ENCODE results near the gene MAP3K5. TPM values are rescaled to one million over a fixed set of nuclear protein-coding genes. Genes with fewer than 3 reads are reported as not detected.

MAP3K5 gene
- total and polyA plus RNA-seq, 2 donors (not counting 3 experiments of a cell fraction or from before 2014, with no cell fraction given), result 1.5 to 7.0 TPM

- intact Hi-C loops (cut with micrococcal nuclease), result no loop called here
- no peak overlapping the region for H2AFZ ChIP-seq (ENCODE audit: low read depth, low read length)
- peaks cover 2% of the 10 kb centered on the region for H3K79me2 ChIP-seq (ENCODE audit: control insufficient read depth, insufficient read depth, low read length)
- no peaks in the 10 kb centered on the region for H3K36me3 ChIP-seq (ENCODE audit: control insufficient read depth in 2 of 2, extremely low read depth in 1 of 2, insufficient read depth in 2 of 2, low read length in 2 of 2)
- dilution Hi-C loops (cut with MboI; ENCODE audit: extremely low pct_ligation_motif_present, low sequenced_read_pairs), result no loop called here
- no peaks in the 10 kb centered on the region for H4K20me1 ChIP-seq (replicated peaks; ENCODE audit: control insufficient read depth, extremely low read depth, insufficient read depth, low read length)
- DNase-seq (ENCODE audit: low read depth, low spot score) (no peak), FAIRE-seq (no peak)
- no peak overlapping the region for H3K9ac ChIP-seq (replicated peaks; ENCODE audit: extremely low read depth, insufficient read depth, low read length)
- no peaks in the 10 kb centered on the region for H3K9me3 ChIP-seq (replicated peaks; ENCODE audit: control insufficient read depth, insufficient read depth, low read length)
- no TSS peak for BruUV-seq (replicated peaks)
- no peak overlapping the region for H3K27ac ChIP-seq (ENCODE audit: insufficient read depth, low read depth, low read length)
- H3K27me3 ChIP-seq (ENCODE audit: control insufficient read depth in 2 of 2, insufficient read depth in 2 of 2, low read length in 2 of 2), result no peaks in the 10 kb centered on the region
- TF ChIP-seq CTCF (IDR thresholded peaks at IDR 0.05; ENCODE audit: extremely low read depth in 1 of 2, insufficient read depth in 1 of 2, low read depth in 1 of 2, low read length in 2 of 2), result no peak
- TF ChIP-seq GATA2 (IDR thresholded peaks at IDR 0.05; ENCODE audit: insufficient read depth, insufficient read length, low read depth, low read length), result no peak
- no peak for TF ChIP-seq POLR2AphosphoS5 (IDR thresholded peaks at IDR 0.05; ENCODE audit: insufficient read depth, low read depth, low read length)
- TF ChIP-seq POLR2A (IDR thresholded peaks at IDR 0.05; ENCODE audit: low read depth, low read length), result no peak
- TF ChIP-seq MYC (IDR thresholded peaks at IDR 0.05; ENCODE audit: low read depth, low read length), result no peak
- TF ChIP-seq MAX (IDR thresholded peaks at IDR 0.05; ENCODE audit: insufficient read depth, insufficient read length), result no peak
- TF ChIP-seq FOS (IDR thresholded peaks at IDR 0.05; ENCODE audit: borderline replicate concordance, insufficient read depth, low read length), result no peak
- no peak for TF ChIP-seq EZH2 (IDR thresholded peaks at IDR 0.05; ENCODE audit: borderline replicate concordance, low read depth, low read length, severe bottlenecking)
- no peak for TF ChIP-seq JUN (IDR thresholded peaks at IDR 0.05; ENCODE audit: borderline replicate concordance, insufficient read depth, insufficient read length, low read depth)
- no peak overlapping the region for H3K4me2 ChIP-seq (ENCODE audit: insufficient read depth, low read length)
- H3K4me3 ChIP-seq (replicated peaks in 1 of 3; ENCODE audit: insufficient read depth in 1 of 3, low read depth in 1 of 3, low read length in 3 of 3), result no peak overlapping the region
- H3K4me1 ChIP-seq (ENCODE audit: control insufficient read depth, extremely low read depth, insufficient read depth, low read length), result no peaks in the 10 kb centered on the region
- H3K9me1 ChIP-seq (replicated peaks; ENCODE audit: control insufficient read depth, extremely low read depth, insufficient read depth, low read length), result no peaks in the 10 kb centered on the region
- POLR2A ChIA-PET, result no interaction called here
- CTCF ChIA-PET, result no interaction called here
Measured at GRCh38 chr6:136769124-136769523, 23.2 kb downstream of the MAP3K5 start.

All from endothelial cell of umbilical vein (primary cell).